OCI-LY1 (cell line): Measurements from ENCODE around the gene AK6.

Experiments used
- EZH2 ChIP-seq: fragments of 200-600 bp; sonication (generic), shearing (Covaris generic); IDR thresholded peaks from 2 replicates; pipeline ENCODE4 v1.8.0; 2017; ENCODE audit warnings: borderline replicate concordance, mixed run types, mild to moderate bottlenecking, antibody characterized with exemption, low read length, moderate library complexity, mixed read lengths
- TF ChIP-seq, protein P1 (sequence below): fragments of 200-600 bp; sonication (generic), shearing (Covaris generic); IDR thresholded peaks from 2 replicates; pipeline ENCODE4 v1.5.1; 2017; ENCODE audit warnings: mild to moderate bottlenecking, antibody characterized with exemption, low read length, moderate library complexity, mixed read lengths

DNA sequence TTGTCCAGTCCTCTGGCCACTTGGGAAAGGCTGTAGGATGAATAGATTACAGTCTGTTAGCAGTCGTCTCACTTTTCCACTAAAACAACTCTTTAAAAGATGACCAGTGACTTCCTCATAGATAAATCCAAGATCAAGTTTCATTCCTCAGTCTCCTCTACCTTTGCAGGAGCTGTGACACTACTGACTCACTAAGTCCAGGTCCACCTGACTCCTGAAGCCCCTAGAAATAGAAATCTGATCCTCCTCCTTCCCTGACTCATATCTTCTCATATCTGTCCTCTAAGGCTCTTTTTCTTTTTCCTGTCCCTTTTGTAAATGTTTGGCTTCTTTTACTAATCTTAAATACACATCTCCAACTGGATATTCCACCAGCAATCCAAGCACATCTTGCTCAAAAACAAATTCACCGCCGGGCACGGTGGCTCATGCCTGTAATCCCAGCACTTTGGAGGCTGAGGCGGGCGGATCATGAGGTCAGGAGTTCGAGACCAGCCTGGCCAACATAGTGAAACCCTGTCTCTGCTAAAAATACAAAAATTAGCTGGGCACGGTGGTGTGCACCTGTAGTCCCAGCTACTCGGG, 39.3 kb downstream of the AK6 start:
- TF ChIP-seq, protein P1, sequence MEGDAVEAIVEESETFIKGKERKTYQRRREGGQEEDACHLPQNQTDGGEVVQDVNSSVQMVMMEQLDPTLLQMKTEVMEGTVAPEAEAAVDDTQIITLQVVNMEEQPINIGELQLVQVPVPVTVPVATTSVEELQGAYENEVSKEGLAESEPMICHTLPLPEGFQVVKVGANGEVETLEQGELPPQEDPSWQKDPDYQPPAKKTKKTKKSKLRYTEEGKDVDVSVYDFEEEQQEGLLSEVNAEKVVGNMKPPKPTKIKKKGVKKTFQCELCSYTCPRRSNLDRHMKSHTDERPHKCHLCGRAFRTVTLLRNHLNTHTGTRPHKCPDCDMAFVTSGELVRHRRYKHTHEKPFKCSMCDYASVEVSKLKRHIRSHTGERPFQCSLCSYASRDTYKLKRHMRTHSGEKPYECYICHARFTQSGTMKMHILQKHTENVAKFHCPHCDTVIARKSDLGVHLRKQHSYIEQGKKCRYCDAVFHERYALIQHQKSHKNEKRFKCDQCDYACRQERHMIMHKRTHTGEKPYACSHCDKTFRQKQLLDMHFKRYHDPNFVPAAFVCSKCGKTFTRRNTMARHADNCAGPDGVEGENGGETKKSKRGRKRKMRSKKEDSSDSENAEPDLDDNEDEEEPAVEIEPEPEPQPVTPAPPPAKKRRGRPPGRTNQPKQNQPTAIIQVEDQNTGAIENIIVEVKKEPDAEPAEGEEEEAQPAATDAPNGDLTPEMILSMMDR: no peak
- no peak for TF ChIP-seq EZH2
